Lung (tissue), 12 donors: ENCODE results near the gene NCL. TPM values are rescaled to one million over a fixed set of nuclear protein-coding genes. Genes with fewer than 3 reads are reported as not detected.

ENCODE experiments used
- ATAC-seq: fragments of 200-7000 bp; cut with Tn5 transposase; one replicate; pipeline ENCODE4 v1.9.1; 2020; ENCODE audit warnings: moderate number of reproducible peaks; ENCODE audit not compliant: insufficient read depth, low FRiP score
- DNase-seq, 3 donors: peaks; one replicate each; pipeline ENCODE4 v3.0.0-alpha.2; 2013 to 2017
- H3K27ac ChIP-seq, 2 donors: one replicate each; pipeline ENCODE4 v1.5.1; 2013; ENCODE audit warnings: mild to moderate bottlenecking in 2 of 2, moderate library complexity in 2 of 2, control low read depth in 1 of 2, inconsistent platforms in 1 of 2, low read depth in 1 of 2, low read length in 1 of 2
- H3K27me3 ChIP-seq, 3 donors: one replicate each; pipeline ENCODE4 v1.5.1; 2013; ENCODE audit warnings: low read length in 2 of 3; ENCODE audit not compliant: control insufficient read depth in 3 of 3, insufficient read depth in 3 of 3
- H3K36me3 ChIP-seq, 4 donors: one replicate each; pipeline ENCODE4 v1.5.1; 2013; ENCODE audit warnings: low read length in 4 of 4, mild to moderate bottlenecking in 1 of 4, moderate library complexity in 1 of 4; ENCODE audit not compliant: control insufficient read depth in 4 of 4, insufficient read depth in 4 of 4
- H3K4me1 ChIP-seq, 5 donors: one replicate each; pipeline ENCODE4 v1.5.1; 2013; ENCODE audit warnings: low read length in 5 of 5, mild to moderate bottlenecking in 2 of 5, moderate library complexity in 1 of 5; ENCODE audit not compliant: control insufficient read depth in 5 of 5, insufficient read depth in 5 of 5
- H3K4me3 ChIP-seq: one replicate; pipeline ENCODE4 v1.5.1; 2013; ENCODE audit warnings: mild to moderate bottlenecking, control low read depth, moderate library complexity
- H3K9ac ChIP-seq, 2 donors: one replicate each; pipeline ENCODE4 v1.5.1; 2013; ENCODE audit warnings: low read length in 2 of 2, control low read depth in 1 of 2; ENCODE audit not compliant: insufficient read depth in 1 of 2
- H3K9me3 ChIP-seq, 4 donors: one replicate each; pipeline ENCODE4 v1.5.1; 2013; ENCODE audit warnings: low read length in 3 of 4, mild to moderate bottlenecking in 1 of 4, moderate library complexity in 1 of 4; ENCODE audit not compliant: control insufficient read depth in 4 of 4, insufficient read depth in 3 of 4
- CTCF ChIP-seq: IDR thresholded peaks from 2 replicates; pipeline ENCODE4 v1.5.1; 2012; ENCODE audit warnings: mild to moderate bottlenecking; ENCODE audit errors: control extremely low read depth, extremely low read depth
- whole genome bisulfite sequencing, 2 donors: extraction: QIAGEN DNeasy Blood & Tissue Kit; methylation state at CpG; one replicate each; pipeline ENCODE4 v1.1.7; 2013; 5-methylcytosine and 5-hydroxymethylcytosine counted together
- polyA plus RNA-seq, 2 donors: library from polyadenylated mRNA; stranded (reverse); fragments of 200-250 nt; gene quantifications; one replicate each; pipeline ENCODE4 v1.2.1, GENCODE V29; 2013
- total RNA-seq, 2 donors: library from RNA; depleted of rRNA in 1 of 2; stranded (reverse); fragments of >200 nt in 1 of 2; gene quantifications; one replicate each; pipeline ENCODE4 v1.2.1, GENCODE V29; 2014 to 2021
- donor health status: control.
- donor health status: control.
- donor health status: Bipolar disorder and iron deficiency.
- donor health status: healthy.
- donor health status: DM: yes; HTN: yes; CAD: no.

The NCL gene
- total and polyA plus RNA-seq, 4 donors: 144 to 373 (median 331) TPM

DNA sequence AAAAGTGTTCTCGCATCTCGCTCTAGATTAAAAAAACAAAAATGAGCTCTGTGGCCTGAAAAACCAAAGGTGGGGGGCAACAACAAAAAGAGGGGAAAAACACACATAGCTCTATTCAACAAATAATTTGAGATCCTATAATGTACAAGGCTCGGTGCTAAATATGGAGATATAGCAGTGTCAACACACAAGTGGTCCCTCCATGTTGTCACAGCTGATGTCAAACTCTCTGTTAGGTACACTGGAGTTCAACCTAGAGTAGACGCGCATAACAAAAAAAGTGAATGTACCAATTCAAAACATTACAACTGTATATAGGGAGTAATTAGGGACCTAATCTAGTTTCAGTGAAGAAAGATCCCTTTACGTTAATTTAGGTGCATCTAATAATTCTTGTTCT lies 5.9 kb downstream of the NCL start:
- no peaks in the 10 kb centered on the region for H3K27me3 ChIP-seq
- H3K4me1 ChIP-seq: peaks cover 0 to 13% (median 5%) of the 10 kb centered on the region in 5 donors
- H3K27ac ChIP-seq: no peak overlapping the region
- no peak for TF ChIP-seq CTCF
- H3K36me3 ChIP-seq: peaks cover 52 to 88% (median 69%) of the 10 kb centered on the region in 4 donors
- 92 to 95% methylated on average over 6 of the region's 6 CpGs for WGBS, 2 donors
- H3K4me3 ChIP-seq: no peak overlapping the region
- H3K9ac ChIP-seq: no peak overlapping the region
- no peaks in the 10 kb centered on the region for H3K9me3 ChIP-seq
- DNase-seq: no peak
- ATAC-seq: no peak

GRCh38 chr2:231457101-231457500 lies 7.2 kb downstream of the NCL start:
- H3K27ac ChIP-seq: no peak overlapping the region
- H3K36me3 ChIP-seq: peaks cover 56 to 87% (median 70%) of the 10 kb centered on the region in 4 donors

GRCh38 chr2:231456295-231457004 lies 7.8 kb downstream of the NCL start:
- 78 to 80% methylated on average over 6 of the region's 6 CpGs for WGBS, 2 donors
- no peak overlapping the region for H3K27ac ChIP-seq
- H3K9me3 ChIP-seq: no peaks in the 10 kb centered on the region
- DNase-seq (no peak), ATAC-seq (no peak)
- H3K9ac ChIP-seq: no peak overlapping the region
- H3K4me1 ChIP-seq: peaks cover 0 to 4% (median 0%) of the 10 kb centered on the region in 5 donors
- no peaks in the 10 kb centered on the region for H3K27me3 ChIP-seq
- no peak overlapping the region for H3K4me3 ChIP-seq
- no peak for TF ChIP-seq CTCF
- peaks cover 50 to 81% (median 66%) of the 10 kb centered on the region in 4 donors for H3K36me3 ChIP-seq

More at GRCh38 chr2:231457101-231457500, 7.2 kb downstream of the NCL start:
- Histone ChIP-seq H3K27me3 (no peaks in the 10 kb centered on the region), H3K9me3 (no peaks in the 10 kb centered on the region), H3K4me3 (no peak overlapping the region), H3K4me1 (peaks cover 0 to 5% (median under 1%) of the 10 kb centered on the region in 5 donors), H3K9ac (no peak overlapping the region)
- ATAC-seq: peak; percentile 10
- TF ChIP-seq CTCF: no peak
- DNase-seq: no peak
- 48 to 51% methylated on average over 4 of the region's 4 CpGs for WGBS, 2 donors
